ENCODE measurements around the gene TMPRSS4. TPM values are rescaled to one million over a fixed set of nuclear protein-coding genes. Genes with fewer than 3 reads are reported as not detected.

Gene TMPRSS4
- total RNA-seq, 2 experiments from 2014 or later, result not detected

DNA sequence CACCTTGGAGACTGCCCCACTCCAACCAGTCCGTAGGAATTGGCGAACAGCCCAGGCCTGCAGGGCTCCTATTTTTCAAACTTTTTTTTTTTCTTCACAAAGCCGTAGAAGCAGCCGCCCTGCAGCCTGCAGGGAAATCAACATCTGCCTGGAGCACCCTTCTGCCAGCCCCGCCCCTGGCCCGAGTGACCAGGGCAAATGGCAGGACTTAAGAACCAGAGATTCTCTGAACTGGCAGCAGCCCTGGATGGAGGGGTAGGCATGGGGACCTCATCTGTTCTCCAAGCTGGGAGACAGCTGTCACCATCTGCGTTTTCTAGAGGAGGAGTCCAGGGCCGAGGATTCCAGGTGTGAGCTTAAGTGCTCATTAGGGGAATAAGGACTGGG lies 94.0 kb downstream of the TMPRSS4 start:
- Mint-ChIP-seq H3K27me3 (peaks cover 12% of the 10 kb centered on the region), H3K27ac (no peak overlapping the region), H3K36me3 (no peaks in the 10 kb centered on the region), H3K4me3 (no peak overlapping the region), H3K4me1 (peaks cover 6% of the 10 kb centered on the region), H3K9me3 (no peaks in the 10 kb centered on the region)
- DNase-seq, result no peak

Other genes with a start within 250 kb of the TMPRSS4 start
- under 1 TPM in 1 of 2 experiments, not detected in 1; 0.18 TPM for gene FXYD6, start 200.4 kb upstream of the TMPRSS4 start, total RNA-seq
- 1 to 10 TPM; 1.9 to 3.4 TPM for gene TMPRSS13, start 147.7 kb upstream of the TMPRSS4 start, total RNA-seq
- gene IL10RA, start 90.7 kb upstream of the TMPRSS4 start, total RNA-seq, result 10 to 100 TPM; 39.6 to 41.2 TPM
- not detected for gene SMIM35, start 9.9 kb downstream of the TMPRSS4 start, total RNA-seq
- under 1 TPM; 0.41 to 0.58 TPM for gene SCN4B, start 75.7 kb downstream of the TMPRSS4 start, total RNA-seq
- not detected for gene SCN2B, start 99.6 kb downstream of the TMPRSS4 start, total RNA-seq
- 100 to 1,000 TPM; 148 to 150 TPM for gene JAML, start 147.9 kb downstream of the TMPRSS4 start, total RNA-seq
- gene MPZL3, start 175.3 kb downstream of the TMPRSS4 start, total RNA-seq, result 10 to 100 TPM; 49.1 to 50.7 TPM
- 10 to 100 TPM; 18.8 to 20.1 TPM for gene MPZL2, start 187.2 kb downstream of the TMPRSS4 start, total RNA-seq
- 100 to 1,000 TPM; 364 TPM for gene CD3E, start 227.7 kb downstream of the TMPRSS4 start, total RNA-seq